Glomerular endothelial cell (primary cell): ENCODE results near the gene RAPGEFL1. TPM values are rescaled to one million over a fixed set of nuclear protein-coding genes. Genes with fewer than 3 reads are reported as not detected.
A peak's percentile ranks its signal among the peaks of the same experiment; 100 is the strongest.
"Not testable (repeated sequence)": the region's sequence is repeated elsewhere in the genome, so short reads cannot be mapped to it uniquely, and the experiment has no call there.

Experiments
- DNase-seq: peaks from one replicate; pipeline ENCODE4 v3.0.0-alpha.2; 2011; ENCODE audit warnings: low read depth, low spot score; ENCODE audit errors: extremely low read depth
- total RNA-seq: library from RNA; depleted of rRNA; stranded (reverse); fragments of >200 nt; gene quantifications from 2 replicates; pipeline ENCODE4 v1.2.3, GENCODE V29; 2015

Gene RAPGEFL1, protein sequence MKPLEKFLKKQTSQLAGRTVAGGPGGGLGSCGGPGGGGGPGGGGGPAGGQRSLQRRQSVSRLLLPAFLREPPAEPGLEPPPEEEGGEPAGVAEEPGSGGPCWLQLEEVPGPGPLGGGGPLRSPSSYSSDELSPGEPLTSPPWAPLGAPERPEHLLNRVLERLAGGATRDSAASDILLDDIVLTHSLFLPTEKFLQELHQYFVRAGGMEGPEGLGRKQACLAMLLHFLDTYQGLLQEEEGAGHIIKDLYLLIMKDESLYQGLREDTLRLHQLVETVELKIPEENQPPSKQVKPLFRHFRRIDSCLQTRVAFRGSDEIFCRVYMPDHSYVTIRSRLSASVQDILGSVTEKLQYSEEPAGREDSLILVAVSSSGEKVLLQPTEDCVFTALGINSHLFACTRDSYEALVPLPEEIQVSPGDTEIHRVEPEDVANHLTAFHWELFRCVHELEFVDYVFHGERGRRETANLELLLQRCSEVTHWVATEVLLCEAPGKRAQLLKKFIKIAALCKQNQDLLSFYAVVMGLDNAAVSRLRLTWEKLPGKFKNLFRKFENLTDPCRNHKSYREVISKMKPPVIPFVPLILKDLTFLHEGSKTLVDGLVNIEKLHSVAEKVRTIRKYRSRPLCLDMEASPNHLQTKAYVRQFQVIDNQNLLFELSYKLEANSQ
- total RNA-seq, result 2.0 and 4.6 TPM in 2 replicates

DNA sequence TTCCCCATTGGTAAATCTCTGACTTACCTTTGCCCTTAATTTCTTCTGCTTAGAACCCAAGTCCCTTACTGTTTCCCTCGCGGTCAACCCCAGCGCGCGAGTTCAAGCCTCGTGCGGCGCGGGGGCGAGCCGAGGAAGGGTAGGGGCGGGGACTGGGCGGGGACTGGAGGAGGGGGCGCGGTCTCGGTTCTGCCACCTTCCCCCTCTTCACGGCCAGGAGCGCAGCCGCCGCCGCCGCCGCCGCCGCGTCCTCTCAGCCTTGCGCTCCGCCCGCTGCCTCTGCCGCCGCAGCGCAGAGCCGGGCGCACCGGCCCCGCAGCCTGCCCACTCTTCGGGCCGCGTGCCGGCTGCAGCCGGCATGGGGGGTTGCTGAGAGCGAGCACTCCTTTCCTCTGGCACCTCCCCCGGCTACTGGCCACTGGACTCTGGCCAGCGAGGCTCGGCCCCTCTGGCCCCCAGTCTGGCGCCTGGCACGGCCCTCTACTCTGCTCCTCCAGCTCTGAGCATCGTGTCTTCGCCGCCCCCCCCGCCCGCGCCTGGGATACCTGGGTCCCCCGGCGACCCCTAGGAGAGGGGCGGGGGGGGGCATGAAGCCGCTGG lies at the start of gene RAPGEFL1:
Gene RAPGEFL1 (plus strand): TSS at position 196 of the 600 bp plus-strand sequence. CDS start 392 bp downstream, at position 588.
- no peak for DNase-seq

DNA sequence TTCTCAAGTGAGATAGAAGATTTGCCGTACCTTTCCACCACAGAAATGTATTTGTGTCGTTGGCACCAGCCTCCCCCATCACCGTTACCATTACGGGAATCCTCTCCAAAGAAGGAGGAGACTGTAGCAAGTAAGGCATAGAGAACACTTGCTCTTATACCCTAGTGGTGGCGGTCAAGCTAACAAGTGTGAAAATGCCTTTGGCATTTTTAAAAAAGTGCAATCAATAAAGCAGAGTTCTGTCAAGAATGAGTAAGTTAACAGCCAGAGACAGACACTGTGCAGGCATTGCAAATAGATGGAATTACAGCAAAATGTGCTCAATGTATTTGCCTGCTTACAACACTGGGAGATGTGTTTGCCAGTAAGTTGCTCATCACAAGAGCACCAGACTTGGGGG lies 47.8 kb upstream of the RAPGEFL1 start:
- no peak for DNase-seq

DNA sequence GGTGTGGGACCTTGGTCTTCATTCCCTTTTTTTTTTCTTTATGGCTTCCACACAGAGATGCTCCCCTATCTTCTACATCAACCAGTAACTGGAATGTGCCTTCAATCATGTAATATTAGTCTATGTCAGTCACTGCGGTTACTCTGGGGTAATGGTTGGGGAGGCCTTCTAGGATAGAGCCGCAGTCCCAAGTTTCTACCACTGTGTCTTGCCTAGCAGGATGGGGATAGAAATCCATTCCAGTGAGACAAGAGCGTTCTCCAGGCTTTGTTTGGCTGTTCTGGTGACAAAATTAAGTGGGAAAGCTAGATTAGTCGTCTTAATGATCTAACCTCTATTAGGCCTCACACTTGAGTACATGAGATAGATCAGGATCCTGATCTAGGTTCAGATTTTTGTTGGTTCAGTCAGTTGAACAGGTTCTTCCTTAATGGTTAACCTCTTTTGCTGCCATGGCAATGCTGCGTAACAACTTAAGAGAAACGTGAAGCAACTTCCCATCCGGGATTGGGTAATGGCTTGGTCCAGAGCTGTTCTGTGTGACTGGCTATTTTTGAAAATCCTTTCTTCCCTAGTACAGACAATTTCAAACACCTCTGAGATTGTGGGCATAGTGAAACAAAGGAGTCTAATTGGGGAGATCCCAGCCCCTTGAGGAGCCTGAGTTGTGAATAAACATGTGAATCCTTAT lies 46.8 kb upstream of the RAPGEFL1 start:
- no peak for DNase-seq

DNA sequence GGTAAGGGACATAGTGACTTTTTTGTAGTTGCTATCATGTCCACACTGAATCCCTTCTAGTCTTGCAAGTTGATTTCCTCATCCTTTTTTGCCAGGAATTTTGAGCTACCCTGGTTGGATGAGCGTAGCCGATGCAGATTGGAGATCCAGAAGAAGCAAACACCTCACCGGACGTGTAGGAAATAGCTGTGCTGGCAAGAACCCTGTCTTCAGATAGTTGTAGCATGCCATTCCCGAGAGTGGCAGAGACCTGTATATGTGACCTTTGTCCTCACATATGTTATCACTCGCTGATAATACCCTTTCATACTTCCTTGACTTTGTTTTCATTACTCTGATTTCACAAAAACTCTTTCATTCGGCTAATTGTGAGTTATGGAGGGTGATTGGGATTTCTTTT lies 43.1 kb upstream of the RAPGEFL1 start:
- no peak for DNase-seq

DNA sequence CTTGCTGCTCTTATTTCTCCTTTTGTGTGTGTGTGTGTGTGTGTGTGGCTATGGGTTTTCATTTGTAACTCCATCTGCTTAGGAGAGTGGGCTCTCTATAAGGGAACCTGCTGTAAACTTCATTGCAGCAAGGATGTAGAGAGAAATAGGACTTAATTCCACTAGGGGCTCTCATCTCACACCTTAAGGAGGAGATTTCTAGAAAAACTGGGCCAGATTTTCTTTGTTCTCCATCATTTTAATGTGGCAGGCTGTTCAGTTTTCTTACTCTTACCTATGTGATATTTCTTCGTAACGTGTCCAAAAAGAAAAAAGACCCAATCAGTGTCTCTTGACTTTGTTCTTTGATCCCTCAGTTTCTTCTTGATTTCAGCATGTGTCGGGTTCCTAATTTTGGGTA lies 41.5 kb upstream of the RAPGEFL1 start:
- no peak for DNase-seq

DNA sequence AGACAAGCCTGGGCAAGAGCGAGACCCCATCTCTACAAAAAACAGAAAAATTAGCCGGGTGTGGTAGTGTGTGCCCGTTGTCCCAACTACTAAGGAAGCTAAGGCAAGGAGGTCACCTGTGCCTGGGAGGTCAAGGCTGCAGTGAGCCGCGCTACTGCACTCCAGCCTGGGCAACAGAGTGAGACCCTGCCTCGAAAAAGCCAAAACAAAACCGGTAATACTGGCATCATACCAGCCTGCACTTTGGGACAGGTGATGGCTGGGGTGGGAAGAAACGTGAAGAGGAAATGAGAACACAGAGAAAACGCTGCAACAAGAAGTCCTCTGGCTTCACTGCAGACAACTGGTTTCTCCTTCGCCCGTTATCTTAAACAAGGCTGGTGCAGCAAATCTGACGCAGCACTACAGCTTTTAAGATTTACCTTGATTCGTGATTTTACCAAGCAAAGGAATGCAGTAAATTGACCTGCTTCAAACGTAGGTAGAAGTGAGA lies 37.7 kb upstream of the RAPGEFL1 start:
- no peak for DNase-seq

DNA sequence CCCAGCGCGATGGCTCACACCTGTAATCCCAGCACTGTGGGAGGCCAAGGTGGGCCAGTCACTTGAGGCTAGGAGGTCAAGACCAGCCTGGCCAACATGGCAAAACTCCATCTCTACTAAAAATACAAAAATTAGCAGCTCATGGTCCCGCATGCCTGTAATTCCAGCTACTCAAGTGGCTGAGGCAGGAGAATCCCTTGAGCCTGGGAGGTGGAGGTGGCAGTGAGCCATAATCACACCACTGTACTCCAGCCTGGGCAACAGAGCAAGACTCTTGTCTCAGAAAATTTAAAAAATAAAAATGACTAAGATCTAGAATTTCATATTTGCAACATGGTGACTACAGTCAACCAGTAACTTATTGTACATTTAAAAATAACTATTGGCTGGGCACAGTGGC lies 34.1 kb upstream of the RAPGEFL1 start:
- DNase-seq, result not testable (repeated sequence)

DNA sequence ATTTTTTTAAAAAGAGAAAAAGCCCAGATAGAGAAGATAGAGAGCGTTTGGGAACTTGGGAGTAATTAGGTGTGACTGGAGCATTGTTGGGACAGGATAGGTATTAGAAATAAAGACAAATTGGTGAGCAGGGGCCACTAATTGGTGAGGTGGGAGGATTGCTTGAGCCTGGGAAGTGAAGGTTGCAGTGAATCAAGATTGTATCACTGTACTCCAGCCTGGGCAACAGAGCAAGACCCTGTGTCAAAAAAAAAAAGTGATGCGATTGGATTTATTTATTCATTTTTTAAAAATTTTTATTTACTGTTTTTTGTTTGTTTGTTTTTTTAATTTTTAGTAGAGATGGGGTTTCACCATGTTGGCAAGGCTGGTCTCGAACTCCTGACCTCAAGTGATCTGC lies 31.8 kb upstream of the RAPGEFL1 start:
- no peak for DNase-seq

DNA sequence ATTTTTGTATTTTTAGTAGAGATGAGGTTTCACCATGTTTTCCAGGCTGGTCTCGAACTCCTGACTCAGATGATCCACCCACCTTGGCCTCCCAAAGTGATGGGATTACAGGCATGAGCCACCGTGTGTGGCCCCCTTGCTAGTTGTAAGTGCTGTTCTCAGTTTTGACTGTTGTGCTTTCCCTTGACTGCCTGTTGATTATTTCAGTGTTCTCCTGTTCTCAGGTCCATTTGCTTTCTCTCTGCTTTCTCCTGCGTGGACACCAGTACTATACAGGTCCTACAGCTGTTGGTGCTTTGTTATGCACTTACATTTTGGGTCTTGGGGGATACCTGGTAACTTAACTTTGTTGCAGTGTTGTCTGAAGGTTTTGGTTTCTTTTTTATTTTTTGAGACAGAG lies 28.7 kb upstream of the RAPGEFL1 start:
- DNase-seq, result no peak

DNA sequence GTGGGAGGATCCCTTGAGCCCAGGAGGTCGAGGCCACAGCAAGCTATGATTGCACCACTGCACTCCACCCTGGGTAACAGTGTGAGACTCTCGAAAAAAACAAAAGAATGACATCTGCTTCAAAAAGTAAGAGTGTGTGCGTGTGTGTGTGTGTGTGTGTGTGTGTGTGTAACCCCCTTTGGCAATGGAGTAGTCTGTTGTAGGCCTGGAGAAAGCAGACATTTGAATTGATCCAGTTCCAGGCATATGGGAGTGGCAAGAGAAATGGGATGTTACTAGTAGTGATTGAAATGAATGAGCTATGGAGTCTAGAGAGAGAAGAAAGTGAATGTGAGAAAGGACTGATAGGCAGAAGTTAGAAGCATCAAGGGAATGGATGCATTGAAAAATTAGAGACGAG lies 27.0 kb upstream of the RAPGEFL1 start:
- DNase-seq, result no peak

DNA sequence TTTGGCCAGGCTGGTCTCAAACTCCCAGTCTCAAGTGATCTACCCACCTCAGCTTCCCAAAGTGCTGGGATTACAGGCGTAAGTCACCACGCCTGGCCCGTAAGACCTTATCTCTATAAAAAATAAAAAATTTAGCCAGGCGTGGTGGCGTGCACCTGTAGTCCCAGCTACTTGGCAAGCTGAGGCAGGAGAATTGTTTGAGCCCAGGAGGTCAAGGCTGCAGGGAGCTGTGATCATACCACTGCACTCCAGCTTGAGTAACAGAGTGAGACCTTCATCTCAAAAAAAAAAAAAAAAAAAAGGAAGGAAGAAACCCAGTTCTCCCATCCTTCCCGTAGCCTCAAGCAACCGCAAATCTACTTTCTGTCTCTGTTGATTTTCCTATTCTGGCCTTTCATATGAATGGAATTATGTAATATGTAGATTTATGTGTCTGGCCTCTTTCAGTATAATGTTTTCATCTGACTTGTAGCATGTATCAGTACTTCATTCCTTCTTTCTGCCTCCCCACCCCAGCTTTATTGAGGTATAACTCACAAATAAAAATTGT lies 25.8 kb upstream of the RAPGEFL1 start:
- no peak for DNase-seq

DNA sequence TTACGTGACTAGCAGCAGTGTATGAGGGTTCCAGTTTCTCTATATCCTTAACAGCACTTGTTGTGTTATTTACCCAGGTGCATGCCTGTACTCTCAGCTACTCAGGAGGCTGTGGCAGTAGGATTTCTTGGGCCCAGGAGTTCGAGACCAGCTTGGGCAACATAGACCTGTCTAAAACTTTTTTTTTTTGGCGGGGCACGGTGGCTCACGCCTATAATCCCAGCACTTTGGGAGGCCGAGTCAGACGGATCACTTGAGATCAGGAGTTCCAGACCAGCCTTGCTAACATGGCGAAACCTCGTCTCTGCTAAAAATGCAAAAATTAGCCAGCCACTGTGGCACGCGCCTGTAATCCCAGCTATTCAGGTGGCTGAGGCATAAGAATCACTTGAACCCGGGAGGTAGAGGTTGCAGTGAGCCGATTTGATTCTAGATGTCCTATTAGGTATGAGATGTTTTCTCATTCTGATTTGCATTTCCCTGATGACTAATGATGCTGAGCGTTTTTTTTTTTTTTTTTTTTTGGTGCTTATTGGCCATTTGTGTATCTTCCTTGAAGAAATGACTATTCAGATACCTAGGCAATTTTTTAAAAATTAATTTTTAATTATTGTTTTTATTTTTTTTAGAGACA lies 23.6 kb upstream of the RAPGEFL1 start:
- no peak for DNase-seq

DNA sequence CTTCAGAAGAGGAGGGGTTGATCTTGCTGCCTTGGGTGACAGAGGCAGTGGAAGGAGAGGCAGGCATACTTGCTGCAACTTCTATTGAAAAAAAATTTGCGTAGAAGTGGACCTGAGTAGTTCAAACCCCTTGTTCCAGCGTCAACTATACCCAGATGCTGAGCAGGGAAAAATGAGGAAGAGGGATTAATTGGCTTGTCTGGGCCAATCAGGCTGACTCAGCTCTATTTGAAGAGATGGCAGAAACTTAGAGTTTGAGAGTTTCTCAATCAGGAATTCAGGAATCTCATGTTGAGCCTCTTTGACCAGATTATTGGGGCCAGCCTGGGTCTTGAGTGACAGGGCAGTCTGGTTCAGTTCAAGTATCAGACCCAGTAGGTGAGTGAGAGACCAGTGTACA lies 19.3 kb upstream of the RAPGEFL1 start:
- no peak for DNase-seq

DNA sequence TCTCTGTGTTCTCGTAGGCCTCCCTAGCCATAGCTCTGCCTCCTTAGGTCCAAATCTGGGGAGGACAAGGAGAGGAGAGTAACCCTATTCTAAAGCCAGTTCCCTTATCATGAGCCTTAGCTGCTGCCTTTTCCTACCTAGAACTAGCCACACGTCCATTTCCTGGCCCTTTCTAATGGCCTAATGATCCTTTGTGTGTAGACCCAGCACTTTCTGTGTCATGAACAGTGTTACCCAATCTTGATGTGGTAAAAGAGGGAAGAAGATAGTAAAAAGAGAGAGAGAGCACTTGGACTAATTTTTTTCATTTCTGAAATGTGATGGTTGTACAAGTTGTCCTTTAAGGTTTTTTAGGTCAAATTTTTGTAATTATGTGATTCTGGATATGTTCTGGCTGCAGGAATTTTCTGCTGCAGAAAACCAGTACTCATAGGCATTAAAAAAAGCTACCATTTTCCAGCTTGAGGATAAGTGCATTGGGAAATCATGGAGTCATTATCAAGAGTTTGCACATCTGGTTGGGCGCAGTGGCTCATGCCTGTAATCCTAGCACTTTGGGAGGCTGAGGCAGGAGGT lies 18.7 kb upstream of the RAPGEFL1 start:
- DNase-seq, result no peak

DNA sequence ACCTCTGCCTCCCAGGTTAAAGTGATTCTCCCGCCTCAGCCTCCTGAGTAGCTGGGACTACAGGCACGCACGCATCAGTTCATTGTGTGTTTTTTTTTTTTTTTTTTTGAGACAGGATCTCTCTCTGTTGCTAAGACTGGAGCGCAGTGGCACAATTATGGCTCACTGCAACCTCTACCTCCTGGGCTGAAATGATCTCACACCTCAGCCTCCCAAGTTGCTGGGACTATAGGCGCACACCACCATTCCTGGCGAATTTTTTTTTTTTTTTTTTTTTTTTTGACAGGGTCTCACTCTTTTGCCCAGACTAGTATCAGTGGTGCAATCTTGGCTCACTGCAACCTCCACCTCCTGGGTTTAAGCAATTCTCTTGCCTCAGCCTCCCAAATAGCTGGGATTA lies 17.8 kb upstream of the RAPGEFL1 start:
- DNase-seq, result no peak

DNA sequence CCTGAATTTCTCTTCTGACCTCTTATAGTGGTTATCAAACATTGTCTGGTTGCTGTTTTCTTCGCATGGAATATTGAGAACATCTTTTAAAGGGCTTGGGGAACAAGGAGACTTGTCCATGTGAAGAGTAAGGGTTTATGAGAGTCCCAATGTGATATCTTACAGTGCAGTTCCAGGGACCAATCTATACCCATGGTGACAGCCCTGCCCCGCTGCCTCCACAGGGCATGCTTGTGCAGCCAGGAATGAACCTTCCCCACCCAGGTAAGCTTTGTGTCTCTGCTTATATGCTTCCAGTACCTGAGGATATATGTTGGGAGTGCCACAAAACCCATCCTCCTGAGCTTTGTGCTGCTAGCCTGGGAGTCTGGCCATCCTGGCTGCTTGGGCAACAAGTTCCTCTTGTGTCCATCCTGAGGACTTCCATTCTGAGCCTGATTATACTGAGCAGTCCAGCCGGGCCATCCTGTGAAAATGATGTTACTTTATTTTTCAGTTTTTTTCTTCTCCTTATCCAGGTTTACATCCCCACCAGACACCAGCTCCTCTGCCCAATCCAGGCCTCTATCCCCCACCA lies 9.5 kb upstream of the RAPGEFL1 start:
- no peak for DNase-seq

DNA sequence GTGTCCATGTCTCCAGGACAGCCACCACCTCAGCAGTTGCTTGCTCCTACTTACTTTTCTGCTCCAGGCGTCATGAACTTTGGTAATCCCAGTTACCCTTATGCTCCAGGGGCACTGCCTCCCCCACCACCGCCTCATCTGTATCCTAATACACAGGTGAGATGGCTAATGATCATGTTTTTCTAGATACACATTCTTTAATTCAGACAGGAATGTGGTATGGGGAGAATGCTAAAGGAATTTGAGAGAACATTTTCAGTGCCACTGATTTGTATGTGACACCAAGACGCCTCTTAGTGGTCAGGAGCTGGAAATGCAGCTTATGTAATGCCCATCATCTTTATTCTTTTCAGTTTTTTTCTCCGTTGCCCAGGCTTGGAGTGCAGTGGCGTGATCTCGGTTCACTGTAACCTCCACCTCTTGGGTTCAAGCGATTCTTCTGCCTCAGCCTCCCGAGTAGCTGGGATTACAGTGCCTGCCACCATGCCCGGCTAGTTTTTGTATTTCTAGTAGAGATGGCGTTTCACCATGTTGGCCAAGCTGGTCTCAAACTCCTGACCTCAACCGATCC lies 8.9 kb upstream of the RAPGEFL1 start:
- DNase-seq, result peak; percentile 9

DNA sequence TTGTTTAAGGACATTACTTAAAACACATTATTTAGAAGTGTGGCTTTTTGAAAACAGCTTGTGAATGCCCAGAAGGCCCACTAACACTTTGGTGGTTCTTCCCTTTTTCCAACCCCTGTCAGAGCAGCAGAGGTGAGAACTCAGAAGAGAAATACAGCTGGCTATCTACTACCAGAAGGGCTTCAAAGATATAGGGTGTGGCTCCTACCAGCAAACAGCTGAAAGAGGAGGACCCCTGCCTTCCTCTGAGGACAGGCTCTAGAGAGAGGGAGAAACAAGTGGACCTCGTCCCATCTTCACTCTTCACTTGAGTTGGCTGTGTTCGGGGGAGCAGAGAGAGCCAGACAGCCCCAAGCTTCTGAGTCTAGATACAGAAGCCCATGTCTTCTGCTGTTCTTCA lies 6.9 kb upstream of the RAPGEFL1 start:
- DNase-seq, result no peak

DNA sequence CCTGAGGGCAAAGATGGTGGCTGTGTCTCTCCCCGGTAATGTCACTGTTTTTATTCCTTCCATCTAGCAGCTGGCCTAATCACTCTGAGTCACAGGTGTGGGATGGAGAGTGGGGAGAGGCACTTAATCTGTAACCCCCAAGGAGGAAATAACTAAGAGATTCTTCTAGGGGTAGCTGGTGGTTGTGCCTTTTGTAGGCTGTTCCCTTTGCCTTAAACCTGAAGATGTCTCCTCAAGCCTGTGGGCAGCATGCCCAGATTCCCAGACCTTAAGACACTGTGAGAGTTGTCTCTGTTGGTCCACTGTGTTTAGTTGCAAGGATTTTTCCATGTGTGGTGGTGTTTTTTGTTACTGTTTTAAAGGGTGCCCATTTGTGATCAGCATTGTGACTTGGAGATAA lies 5.5 kb upstream of the RAPGEFL1 start:
- no peak for DNase-seq
